Pons (tissue), 1 donor: ENCODE measurements around the gene C2CD2.
"Not testable (repeated sequence)": the region's sequence is repeated elsewhere in the genome, so short reads cannot be mapped to it uniquely, and the experiment has no call there.

ENCODE experiments used
- DNase-seq: peaks from one replicate; pipeline ENCODE4 v3.0.0-alpha.2; 2016; ENCODE audit warnings: low spot score

C2CD2 gene

GRCh38 chr21:41953831-41954653 lies at the start of gene C2CD2:
C2CD2 (minus strand) TSS chr21:41954018; CDS start chr21:41953648, 370 bp downstream.
- no peak for DNase-seq

- no peak for DNase-seq
Measured at GRCh38 chr21:42003051-42003461, 49.2 kb upstream of the C2CD2 start.

DNA sequence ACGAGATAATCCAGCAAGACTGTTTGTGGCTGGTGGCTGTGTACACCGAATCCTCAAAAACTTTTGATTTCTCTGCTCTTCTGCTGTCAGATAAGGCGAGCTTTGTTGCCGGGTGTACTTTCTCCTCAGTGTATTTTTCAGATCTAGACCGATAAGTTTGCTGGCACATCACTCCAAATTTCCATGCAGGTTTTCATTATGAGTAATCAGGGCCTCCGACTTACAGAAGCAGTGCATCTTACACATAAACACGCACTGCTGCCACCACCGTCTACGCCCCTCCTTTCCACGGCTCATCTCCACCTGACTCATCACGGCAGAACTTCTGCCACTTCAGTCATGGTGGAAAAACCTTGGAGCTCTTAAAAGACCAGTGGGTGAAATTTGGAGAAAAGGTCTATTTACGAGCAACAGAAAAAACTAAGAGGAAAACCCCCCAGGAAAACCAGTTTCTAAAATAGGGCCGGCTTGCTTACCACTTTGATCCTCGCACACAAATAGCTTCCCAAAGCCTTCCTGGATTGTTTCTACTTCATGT lies 48.7 kb upstream of the C2CD2 start:
- DNase-seq: no peak

DNA sequence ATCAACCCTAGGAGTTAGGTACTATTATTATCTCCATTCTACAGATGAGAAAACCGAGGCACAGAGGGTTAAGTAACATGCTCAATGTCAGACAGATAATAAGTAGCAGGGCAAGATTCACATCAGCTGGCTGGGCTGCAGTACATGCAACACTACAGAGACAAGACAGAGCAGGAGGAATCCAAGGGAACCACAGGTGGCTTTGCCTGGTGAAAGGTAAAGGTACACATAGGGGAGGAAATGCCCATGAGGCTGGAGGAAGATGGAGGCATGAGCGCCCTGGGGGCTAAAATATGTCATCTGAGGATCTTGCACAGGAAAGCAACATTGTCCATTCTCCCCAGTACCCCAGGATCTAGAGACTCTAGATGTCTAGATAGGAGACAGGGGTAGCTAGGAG lies 48.0 kb upstream of the C2CD2 start:
- no peak for DNase-seq

GRCh38 chr21:42000908-42001307 lies 47.1 kb upstream of the C2CD2 start:
- DNase-seq: no peak

DNA sequence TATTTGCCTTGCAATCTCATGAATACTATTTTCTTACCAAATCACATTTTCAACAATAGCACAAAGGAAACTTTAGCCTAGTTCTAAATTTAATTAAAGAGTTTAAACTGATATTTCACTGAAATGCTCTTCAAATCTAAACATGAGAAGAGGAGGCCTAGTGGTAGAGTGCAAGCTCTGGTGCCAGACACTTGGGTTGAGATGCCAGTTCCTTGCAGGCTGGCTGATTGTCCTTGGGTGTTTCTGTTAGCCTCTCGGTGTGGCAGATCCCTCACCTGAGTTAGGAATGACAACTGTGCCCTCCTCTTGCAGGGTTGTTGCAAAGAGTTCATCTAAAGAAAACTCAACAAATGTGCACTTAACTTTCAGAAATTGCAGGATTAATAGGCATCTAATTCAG lies 43.8 kb upstream of the C2CD2 start:
- no peak for DNase-seq

- DNase-seq: no peak
Measured at GRCh38 chr21:41995577-41995976, 41.8 kb upstream of the C2CD2 start.

DNA sequence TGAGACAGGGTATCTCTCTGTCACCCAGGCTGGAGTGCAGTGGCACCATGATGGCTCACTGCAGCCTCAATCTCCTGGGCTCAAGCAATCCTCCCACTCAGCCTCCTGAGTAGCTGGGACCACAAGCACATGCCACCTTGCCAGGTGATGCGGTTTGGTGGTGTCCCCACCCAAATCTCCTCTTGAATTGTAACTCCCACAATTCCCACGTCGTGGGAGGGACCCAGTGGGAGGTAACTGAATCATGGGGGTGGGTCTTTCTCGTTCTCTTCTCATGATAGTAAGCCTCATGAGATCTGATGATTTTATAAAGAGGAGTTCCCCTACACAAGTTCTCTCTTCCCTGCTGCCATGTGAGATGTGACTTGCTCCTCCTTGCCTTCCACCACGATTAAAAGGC lies 40.8 kb upstream of the C2CD2 start:
- not testable (repeated sequence) for DNase-seq

DNA sequence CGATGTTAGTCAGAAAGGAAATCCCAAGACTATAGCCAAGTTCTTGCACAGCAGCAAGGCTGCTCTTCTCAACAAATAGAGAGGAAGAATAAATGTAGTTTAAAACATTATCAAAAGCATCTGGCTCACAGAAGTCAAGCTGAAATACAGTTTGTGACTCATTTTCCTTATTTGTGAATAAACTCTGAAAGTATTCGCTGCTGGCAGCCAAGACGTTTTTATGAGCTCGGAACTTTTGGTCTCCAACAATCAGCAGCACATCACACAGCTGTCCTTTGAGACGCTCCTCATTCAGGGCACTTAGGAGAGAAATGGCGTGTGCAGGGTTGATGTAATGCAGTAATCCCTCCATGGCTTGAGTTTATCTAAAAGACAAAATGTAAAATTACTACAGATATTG lies 39.9 kb upstream of the C2CD2 start:
- no peak for DNase-seq

GRCh38 chr21:41992576-41992975 lies 38.8 kb upstream of the C2CD2 start:
- DNase-seq: no peak

DNA sequence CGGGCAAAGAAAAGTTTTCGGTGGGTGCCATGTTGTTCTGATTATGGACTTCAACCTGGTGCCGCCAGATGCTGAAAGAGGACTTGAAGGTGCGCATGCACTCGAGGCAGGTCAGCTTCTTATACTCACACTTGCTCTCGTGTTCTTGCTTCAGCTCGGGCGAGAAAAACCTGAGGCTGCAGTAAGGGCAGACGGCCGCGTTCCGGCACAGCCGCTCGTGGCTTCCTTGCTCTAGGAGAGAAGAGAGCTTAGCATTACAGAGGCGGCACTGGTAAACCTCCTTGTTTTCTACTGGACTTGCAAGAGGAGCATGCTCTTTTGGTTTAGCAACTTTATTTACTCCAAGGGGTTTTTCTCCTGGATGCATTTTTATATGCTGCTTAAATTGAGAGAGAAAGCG lies 37.8 kb upstream of the C2CD2 start:
- no peak for DNase-seq

- DNase-seq: no peak
Measured at GRCh38 chr21:41989698-41990097, 35.9 kb upstream of the C2CD2 start.

- no peak for DNase-seq
Measured at GRCh38 chr21:41987310-41987709, 33.5 kb upstream of the C2CD2 start.

- DNase-seq: no peak
Measured at GRCh38 chr21:41985662-41986416, 32.0 kb upstream of the C2CD2 start.

- DNase-seq: no peak
Measured at GRCh38 chr21:41983229-41983628, 29.4 kb upstream of the C2CD2 start.

DNA sequence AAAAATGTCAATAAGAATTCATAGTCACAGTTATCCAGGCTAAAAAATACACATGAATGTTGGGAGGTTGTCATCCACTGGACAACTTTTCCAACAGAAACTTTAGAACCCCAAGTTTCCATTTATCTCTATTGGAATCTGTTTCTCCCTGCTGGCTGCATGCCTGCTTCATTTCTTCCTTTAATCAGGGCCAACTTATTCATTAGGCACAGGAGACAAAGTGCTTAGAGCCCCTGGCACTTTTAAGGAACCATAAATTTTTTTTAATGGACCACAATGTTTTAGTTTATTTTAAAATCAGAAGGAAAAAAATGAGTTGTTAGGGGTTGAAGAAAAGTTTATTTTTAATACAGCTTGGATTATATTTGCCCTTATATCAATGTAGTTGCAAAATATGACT lies 26.7 kb upstream of the C2CD2 start:
- DNase-seq: no peak

DNA sequence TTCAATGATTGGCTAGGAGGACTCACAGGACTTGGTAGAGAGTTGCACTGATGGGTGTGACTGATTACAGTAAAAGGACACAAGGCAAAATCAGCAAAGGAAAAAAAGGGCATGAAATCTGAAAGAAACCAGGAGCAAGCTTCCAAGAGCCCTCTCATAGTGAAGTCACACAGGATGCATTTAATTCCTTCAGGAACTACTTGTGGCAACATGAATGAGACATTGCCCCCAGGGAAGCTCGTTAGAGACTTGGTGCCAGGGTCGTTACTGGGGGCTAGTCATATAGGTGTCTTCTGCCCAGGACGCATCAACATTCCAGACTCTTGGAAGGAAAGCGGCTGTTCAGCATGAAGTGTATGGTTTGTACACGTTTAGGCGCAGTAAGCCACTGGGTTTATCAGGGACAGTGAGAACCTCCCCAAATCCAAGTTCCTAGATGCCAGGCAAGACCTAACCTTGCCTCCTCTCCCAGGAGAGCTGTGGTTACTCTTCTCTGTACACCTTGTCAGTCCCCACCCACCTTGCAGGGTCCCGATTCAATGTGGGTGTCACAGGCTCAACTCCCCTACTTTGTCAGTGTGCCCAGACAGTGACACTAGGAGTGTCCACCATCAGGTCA lies 26.0 kb upstream of the C2CD2 start:
- DNase-seq: no peak

DNA sequence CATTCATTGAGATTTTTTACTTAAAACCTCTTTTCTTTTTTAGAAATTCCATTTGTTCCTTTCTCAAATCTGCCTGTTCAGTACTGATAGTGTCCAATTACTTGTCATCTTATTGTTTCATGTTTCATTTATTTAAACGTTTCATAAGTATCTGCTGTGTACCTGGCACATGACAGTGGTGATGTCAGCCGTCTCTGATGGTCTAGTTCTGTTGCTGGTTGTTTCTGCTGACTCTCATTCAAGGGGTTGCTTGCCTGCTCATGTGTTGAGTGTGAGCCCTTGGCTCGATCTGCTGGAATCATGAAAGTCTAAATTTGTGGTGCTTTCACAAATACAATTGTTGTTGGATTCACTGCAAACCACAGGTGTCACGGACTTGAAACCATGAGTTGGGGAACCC lies 25.5 kb upstream of the C2CD2 start:
- DNase-seq: no peak

GRCh38 chr21:41977034-41977950 lies 23.5 kb upstream of the C2CD2 start:
- DNase-seq: no peak

DNA sequence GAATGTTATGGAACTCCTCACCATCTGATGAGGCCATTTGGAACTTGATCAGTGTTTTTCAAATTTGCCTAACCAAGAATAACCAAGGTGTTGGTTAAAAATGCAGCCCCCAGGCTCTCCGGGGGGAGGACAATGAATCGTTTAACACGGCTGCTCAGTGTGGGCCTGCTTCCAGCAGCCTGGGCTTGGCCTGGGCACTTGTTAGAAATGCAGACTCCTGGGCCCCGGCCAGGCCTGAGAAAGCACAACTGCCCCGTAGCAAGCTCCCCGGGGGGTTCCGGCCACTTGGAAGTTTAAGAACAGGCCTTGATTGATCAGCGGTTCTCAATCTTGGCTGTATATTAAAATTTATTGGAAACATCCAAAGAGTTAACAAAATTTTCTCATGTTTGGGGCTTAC lies 22.8 kb upstream of the C2CD2 start:
- DNase-seq: no peak

GRCh38 chr21:41975391-41976272 lies 21.8 kb upstream of the C2CD2 start:
- DNase-seq: no peak
